Stimulated activated CD8-positive, alpha-beta memory T cell treated with anti-CD3 and anti-CD28 coated beads, Interleukin-15, amount 100 ng/mL, for 1 hour (primary cell): ENCODE results near the gene TMEM181.
"Not testable (repeated sequence)": the region's sequence is repeated elsewhere in the genome, so short reads cannot be mapped to it uniquely, and the experiment has no call there.

Source experiments
- DNase-seq: peaks from one replicate; pipeline ENCODE4 v3.0.0-alpha.2; 2020; ENCODE audit warnings: low read depth

TMEM181 gene, protein sequence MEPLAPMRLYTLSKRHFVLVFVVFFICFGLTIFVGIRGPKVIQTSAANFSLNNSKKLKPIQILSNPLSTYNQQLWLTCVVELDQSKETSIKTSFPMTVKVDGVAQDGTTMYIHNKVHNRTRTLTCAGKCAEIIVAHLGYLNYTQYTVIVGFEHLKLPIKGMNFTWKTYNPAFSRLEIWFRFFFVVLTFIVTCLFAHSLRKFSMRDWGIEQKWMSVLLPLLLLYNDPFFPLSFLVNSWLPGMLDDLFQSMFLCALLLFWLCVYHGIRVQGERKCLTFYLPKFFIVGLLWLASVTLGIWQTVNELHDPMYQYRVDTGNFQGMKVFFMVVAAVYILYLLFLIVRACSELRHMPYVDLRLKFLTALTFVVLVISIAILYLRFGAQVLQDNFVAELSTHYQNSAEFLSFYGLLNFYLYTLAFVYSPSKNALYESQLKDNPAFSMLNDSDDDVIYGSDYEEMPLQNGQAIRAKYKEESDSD

DNA sequence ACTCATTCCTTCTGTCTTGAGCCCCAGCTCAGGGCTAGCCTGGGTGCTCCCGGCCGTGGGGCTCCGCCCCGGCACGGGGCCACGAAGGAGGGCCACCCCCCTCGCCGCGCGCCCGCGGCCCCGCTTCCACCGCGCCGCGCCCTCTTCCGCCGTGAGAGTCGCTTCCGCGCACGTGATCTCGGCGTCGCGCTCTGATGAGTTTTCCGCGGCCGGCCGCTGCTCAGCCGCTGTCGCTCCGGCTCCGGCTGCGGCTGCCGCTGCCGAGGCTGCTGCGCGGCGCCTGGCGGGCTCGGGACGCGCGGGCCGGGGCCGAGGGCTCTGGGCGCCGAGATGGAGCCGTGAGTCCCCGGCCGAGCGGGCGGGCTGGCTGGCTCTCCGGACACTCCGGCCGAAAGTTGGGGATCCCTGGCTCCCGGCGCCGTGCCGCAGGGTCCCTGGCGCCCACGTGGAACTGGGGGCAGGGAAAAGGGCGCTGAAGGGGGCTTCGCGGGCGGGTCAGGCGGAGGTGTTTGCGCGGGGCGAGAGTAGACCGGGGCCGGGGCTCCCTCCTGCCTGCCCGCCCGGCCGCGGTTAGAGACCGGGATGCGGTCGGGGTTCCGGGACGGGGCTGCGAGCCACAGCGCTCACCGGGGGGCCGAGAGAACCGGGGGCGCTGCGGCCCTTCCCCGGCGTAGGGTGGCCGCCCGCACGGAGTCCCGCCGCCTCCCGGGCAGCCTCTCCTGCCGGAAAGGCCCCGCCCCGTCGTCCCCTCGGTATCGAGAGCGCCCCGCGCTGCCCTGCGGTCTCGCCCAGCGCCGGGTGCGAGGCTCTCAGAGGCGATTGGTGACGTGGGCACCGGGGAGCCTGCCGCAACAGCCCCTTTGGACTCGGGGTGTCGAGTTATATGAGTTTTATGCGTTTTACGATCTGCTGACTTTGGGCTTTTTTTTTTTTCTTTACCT, at the start of gene TMEM181:
Gene TMEM181 (plus strand): TSS at position 197 of the 941 bp plus-strand sequence. CDS start 134 bp downstream, at position 331.
- peak; percentile 77 for DNase-seq

GRCh38 chr6:158512809-158513208, 47.1 kb upstream of the TMEM181 start:
- DNase-seq, result no peak

GRCh38 chr6:158514176-158514575, 45.7 kb upstream of the TMEM181 start:
- no peak for DNase-seq

DNA sequence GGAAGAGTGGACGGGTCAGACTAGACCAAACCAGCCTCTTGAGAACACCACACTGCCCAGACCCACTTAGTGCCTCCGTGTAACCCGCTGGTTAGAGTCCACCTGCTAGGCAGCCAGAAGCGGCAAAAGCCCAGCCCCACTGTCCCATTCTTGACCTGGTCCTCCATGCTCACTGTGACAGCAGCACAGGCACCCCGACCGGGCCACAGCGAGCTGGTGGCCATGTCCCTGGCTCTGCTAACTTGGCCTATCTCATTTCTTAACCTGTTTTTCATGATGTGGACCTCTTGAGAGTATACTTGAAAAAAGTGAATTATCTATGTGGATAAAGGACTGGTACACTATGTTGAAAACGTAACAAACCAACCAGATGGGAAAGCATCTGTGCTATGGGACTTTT, 44.9 kb upstream of the TMEM181 start:
- DNase-seq, result no peak

DNA sequence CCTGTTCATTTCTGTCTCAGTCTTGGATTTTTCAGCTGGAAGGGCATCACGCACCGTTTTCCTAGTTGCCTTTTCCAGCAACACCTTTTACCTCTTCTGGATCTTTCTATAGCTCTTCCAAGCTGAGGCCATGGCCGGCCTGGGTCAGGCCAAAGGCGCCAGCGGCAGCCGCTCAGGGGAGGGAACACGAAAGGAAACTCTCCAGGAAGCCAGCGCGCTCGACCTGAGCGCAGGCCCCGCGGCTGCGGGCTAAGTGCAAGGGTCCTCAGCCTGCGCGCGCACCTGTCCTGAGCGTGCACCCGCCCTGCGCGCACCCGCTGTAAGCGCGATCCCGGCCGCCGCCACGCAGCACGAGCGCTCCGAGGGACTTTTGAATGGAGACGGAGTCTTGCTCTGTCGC, 43.8 kb upstream of the TMEM181 start:
- DNase-seq, result no peak

GRCh38 chr6:158517038-158517437, 42.9 kb upstream of the TMEM181 start:
- no peak for DNase-seq

- no peak for DNase-seq
Observed at GRCh38 chr6:158517581-158517980, 42.3 kb upstream of the TMEM181 start.

DNA sequence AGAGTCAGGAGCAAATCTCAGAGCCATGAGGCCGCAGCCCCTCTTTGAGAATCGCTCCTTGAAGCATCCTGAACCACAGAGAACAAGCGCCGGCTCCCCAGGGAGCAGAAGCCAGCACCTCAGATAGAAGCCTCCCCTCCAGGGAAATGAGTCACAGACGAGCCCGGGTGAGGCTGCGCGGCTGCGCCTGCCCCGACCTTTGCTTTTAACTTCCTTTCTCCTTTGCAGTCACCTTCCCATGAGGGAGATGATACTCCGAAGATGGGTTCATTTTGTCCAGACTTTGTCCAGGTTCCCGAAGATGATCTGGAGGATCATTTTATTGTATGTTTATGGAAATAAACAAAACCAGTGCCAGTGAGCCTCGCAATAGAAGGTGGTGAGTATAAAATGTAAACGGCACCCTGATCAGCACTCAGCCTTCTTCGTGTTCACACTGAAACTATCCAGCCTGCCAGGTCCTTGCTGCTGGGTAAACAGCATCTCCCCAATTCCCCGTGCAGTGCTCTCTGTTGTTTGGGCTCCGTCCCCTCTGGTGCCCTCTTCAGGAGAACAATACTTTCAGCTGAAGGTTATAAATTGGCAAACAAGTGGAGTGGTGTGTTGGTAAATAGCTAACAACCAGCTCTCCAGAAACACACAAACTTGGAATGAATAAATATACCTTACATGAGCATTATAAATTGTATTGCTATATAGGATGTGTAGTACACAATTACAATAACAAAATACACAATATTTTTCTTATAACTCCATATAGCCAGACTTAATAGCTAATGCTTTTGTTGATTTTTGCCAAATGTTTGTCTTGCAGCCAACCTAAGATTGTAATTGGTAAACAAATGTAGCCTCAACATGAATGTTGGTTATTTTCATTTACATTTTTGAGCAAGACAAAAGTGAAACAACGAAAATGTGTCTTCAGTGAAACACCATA, 41.4 kb upstream of the TMEM181 start:
- DNase-seq, result peak; percentile 9

- no peak for DNase-seq
Observed at GRCh38 chr6:158519300-158519699, 40.6 kb upstream of the TMEM181 start.

DNA sequence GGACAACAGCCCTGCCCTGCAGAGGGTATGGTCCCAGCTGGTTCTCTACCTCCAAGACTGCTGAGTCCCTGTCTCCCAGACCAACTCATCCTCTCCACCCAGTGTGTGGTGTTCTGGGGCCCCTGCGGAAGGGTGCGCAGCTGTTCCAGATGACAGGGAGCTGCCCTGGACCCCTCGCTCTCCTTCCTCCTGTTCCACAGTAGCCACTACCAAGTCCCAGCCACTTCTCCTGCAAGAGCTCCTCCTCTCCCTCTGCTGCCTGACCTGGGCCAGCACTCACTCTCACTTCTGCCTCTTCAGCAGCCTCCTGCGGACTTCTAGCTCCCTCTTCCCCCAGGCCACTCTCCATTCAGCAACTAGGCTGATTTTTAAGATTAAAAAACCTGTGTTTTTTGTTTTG, 40.1 kb upstream of the TMEM181 start:
- DNase-seq, result no peak

DNA sequence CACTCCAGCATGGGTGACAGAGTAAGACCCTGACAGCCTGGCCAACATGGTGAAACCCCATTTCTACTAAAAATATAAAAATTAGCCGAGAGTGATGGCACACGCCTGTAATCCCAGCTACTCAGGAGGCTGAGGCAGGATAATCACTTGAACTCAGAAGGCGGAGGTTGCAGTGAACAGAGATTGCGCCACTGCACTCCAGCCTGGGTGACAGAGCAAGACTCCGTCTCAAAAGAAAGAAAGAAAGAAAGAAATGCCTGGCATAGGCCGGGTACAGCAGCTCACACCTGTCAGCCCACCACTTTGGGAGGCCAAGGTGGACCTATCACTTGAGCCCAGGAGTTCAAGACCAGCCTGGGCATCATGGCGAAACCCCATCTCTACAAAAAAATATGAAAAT, 38.9 kb upstream of the TMEM181 start:
- not testable (repeated sequence) for DNase-seq

DNA sequence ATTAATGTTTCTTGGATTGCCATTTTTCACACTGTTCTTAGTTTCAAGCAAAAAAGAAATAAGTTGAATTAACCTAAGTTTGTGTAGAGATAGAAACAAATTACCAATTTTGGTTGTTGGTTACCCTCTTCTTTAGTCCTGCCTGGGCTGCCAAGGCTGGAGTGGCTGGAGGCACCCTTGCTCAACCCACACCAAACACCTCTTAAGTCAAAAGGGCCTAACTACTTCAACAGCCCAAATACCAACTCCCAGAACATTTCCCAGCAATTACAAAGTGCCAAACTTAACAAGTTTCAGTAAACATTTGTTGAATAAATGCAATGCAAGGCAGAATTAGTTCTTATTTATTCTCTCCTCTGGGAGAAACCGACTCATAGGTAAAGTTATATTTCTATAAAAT, 38.1 kb upstream of the TMEM181 start:
- no peak for DNase-seq

- no peak for DNase-seq
Observed at GRCh38 chr6:158522616-158523015, 37.3 kb upstream of the TMEM181 start.

GRCh38 chr6:158524311-158524710, 35.6 kb upstream of the TMEM181 start:
- DNase-seq, result no peak

- not testable (repeated sequence) for DNase-seq
Observed at GRCh38 chr6:158527858-158528257, 32.0 kb upstream of the TMEM181 start.

DNA sequence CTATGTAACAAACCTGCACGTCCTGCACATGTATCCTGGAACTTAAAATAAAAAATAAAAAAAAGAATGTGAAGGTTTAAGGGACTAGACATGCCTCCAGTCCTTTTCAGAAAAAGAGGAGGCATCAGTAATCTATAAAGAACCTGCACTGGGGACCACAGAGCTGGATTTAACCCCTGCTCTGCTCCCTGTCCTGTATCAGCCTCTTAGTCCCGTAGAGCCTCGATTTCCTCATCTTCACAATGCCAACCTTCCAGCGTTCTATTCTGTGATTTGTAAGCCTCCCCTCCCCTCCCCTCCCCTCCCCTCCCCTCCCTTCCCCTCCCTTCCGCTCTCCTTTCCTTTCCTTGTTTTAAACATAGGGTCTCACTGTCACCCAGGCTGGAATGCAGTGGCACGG, 31.1 kb upstream of the TMEM181 start:
- no peak for DNase-seq

DNA sequence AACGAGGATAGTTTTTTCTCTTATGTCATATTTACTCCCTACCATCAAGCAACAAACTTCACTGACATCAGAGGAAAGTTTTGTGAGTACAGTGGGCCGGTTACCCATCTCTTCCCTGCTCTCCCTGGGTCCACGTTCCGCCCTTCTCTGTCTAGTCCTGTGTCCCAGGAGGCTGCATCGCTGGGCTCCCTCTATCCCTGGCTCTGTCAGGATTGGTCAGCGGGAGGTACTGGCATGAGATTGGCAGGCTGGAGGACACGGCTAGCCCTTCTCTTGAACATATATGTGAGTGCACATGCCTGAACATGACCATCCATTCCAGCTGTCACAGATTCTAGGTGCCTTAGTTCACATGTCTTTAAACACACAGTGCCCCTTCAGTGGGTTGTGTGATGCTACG, 30.3 kb upstream of the TMEM181 start:
- DNase-seq, result no peak

DNA sequence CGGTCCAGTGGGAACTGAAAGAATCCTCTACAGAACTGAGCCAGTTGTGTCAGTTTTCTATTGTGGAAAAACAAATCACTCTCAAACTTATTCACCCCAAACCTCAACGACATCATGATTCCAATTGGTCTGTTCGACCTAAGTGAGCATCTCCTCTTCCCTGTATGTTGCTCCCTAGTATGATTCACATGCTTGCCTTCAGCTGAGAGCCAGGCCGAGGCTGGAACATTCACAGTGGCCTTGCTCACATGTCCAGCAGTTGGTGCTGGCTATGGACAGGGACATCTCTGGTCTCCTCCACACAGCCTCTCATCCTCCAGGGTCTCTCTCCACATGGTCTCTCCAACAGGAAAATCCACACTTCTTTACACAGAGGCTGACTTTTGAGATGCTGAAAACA, 28.3 kb upstream of the TMEM181 start:
- DNase-seq, result no peak

- no peak for DNase-seq
Observed at GRCh38 chr6:158531970-158532369, 27.9 kb upstream of the TMEM181 start.

- DNase-seq, result peak; percentile 44
Observed at GRCh38 chr6:158536084-158536890, 23.6 kb upstream of the TMEM181 start.
